NCI-H1048 (cell line): ENCODE measurements around the gene GLIS2.

Source experiments
- DNase-seq: peaks from one replicate; lab custom pipeline; 2025; lab: John Stamatoyannopoulos, UW

The GLIS2 gene

DNA sequence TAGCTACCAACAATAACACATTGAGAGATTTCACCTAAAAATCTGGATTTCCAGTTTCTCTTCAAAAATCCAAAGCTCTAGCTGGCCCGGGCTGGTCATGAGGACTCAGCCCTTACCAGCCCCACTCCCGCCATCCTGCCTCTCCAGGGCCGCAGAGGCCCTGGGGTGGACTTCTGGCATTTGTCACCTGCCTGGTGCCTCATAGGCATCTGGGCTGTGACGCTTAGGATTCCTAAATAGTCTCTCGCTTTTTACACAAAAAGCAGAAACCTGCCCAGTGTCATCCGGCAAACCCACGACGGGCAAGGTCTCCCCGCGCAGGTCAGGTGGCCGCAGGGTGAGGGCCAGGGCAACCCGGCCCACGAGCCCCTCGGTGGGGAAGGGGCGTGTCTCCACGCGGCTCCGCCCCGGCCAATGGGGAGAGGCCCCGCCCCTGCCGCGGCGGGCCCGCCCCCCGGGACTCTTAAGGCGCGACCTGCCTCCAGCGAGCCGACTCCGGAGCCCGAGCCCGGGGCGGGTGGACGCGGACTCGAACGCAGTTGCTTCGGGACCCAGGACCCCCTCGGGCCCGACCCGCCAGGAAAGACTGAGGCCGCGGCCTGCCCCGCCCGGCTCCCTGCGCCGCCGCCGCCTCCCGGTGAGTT, 55.6 kb downstream of the GLIS2 start, which contains the start of gene VASN:
Gene VASN, plus strand, starts transcription at position 492 of the 644 bp plus-strand sequence. CDS start 9,030 bp downstream, outside the sequence.
- no peak for DNase-seq

DNA sequence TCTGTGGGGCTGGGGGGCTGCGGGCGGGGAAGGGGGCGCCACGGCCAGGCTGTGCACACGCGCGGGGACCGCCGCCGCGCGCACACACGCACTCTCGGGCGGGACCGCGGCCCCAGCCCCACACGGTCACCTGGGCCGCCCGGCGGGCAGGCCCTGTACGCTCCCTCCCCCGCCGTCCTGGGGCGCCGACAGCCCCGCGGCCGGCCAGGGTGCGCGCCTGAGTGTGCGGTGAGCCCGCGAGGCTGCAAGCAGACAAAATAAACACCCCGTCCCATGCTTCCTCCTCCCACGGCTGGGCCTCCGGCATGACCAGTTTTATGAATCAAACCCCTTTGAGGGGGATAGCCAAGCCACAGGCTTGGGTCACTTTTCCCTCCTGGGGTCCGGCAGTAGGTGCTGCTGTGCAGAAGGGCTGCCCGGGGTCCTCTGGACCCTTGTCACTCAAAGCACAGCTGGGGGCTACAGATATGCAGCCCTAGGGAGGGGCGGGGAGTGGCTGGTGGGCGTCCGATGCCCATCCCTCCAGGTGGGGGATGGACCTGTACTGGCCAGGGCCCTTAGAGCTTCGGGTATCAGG, 56.2 kb downstream of the GLIS2 start:
- no peak for DNase-seq

DNA sequence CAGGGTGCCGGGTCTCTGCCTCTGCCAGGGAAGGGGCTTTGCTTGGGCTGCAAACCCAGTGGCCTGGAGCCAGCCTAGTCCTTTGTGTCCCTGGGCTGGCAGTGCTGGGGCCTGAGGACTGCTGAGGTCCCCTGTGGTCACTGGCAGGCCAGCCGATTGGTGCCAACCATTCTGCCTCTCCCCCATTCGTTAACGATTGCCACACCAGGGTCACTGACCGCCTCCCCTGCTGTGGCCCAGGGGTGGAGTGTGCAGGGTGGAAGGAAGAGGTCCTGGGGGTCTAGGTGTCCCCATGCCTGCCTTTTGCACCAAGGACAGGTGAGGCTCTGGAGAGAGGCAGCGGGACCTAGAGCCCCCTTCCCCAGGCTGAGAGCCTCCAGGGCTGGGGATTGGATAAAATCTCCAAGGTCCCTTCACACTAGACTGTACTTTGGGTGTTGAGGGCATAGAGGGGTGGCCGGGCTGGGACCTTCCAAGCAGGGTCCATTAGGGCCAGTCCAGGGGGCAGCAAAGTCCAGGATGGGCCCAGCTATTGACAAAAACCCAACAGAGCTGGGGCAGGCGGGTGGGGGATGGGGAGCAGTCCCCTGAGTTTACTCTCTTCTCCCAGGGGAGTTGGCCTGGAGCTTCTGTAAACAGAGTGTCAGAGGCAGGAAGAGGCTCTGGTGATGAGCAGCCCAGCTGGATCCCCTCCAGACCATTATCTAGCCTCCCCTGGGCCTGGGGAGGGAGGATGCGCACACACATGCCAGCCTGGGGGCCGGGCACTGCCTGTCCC, 56.9 kb downstream of the GLIS2 start:
- no peak for DNase-seq

DNA sequence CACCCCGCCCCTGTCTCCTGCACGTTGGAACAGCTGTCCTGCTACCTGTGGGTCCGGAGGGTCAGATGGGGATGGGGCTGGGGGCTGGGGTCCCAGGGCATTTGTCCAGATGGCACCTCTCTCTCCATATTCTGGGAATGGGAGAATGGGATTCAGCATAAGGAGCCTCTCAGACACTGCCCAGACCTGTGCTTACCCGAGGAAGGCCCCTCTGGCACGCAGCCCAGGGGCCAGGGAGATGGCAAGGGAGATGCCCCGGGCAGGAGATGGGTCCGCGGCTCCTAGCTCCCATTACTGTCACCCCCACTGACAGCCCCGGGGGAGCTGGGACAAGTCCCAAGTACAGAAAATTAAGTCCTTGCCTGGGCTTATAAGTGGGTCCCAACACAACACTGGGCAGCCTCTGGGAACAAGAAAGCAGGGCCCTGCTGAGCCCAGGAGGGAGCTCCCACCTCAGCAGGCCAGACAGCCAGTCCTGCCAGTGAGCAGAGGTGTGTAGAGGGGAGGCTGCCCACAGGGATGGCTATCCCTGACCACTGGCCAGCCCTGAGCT, 57.6 kb downstream of the GLIS2 start:
- no peak for DNase-seq

DNA sequence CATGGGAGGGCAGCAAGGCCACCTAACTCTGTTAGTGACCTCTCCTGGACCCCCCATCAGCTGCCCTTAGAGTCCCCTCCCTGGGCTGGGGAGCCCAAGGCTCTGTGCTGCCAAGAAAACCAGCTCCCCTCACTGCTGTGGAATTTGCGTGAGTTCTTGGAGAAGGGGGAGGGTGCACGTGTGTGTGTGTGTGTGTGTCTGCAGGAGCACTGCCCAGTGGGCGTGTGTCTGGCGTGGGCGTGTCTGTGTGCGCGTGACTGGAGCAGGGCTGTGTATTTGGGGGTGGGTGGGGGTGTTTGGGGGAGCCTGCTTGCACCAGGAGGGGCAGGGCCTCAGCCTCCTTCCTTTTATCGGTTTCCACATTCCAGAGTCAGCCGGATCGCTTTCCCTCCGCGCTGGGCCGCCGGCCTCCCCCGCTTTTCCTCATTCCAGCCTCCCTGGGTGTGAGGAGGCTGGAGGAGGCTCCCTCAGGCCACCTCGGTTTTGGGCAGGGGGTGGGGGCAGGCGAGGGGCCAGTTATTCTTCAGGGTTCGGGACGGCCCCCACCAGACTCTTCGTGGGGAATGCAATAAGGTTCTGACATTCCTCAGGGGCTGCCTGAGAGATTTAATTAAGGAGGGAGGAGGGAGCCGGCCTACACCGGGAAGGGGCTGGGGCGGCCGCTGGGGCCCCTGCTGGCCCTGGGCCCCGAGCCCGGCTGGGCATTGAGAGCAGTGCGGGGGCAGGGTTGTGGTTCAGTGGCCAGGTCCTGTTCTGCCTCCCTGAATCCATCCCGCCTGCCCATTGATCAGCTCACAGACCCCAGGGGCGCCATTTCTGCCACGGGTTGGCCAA, 58.3 kb downstream of the GLIS2 start:
- no peak for DNase-seq

DNA sequence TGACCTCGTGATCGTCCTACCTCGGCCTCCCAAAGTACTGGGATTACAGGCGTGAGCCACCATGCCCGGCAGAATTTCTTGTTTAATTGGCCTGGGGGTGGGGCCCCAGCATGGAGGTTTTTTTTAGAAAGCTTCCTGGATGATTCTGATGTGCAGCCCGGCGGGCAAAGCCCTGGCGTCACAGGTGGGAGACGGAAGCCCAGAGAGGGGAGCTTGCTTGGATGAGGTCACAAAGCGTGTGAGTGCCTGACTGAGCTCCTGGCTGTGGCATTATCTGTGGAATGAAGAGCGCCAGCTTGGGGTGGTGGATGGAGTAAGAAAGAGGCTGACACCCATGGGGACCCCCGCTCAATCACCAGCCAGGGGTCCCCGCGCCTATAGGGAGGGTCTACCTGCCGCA, 59.9 kb downstream of the GLIS2 start:
- DNase-seq, result no peak

DNA sequence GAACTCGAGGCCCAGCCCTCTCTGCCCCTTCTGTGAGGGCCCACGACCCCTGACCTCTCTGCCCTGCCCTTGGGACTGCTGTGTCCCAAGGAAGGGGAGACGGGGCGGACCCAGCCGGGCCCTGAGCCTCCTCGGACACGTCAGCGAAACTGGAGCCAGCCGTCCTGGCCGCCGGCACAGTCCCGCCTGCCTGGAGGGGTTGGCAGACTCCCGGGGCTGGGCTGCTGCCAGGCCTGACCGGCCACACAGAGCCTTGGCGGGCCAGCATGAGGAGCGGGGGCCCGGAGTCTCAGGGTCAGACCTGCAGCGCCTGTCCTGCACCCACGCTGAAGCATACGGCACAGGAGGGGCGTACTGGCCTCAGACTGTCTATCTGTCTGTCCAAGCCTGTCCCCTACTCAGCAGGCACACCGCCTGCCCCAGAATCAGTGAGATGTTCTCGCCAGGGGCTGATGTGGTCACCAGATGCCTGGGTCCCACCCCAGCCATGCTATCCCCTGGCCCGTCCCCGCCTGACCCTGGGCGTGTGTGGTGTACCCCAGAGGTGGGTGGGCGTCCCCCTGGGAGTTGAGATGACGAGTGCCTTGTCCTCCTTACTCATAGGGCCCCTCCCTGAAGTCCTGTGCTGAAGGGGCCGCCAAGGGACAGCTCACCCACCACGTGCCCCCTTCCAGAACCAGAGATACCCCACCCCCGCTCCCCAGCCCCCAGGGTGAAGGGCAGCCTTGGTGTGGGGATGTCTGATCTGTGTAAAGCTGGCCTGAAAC, 60.4 kb downstream of the GLIS2 start:
- DNase-seq, result no peak

DNA sequence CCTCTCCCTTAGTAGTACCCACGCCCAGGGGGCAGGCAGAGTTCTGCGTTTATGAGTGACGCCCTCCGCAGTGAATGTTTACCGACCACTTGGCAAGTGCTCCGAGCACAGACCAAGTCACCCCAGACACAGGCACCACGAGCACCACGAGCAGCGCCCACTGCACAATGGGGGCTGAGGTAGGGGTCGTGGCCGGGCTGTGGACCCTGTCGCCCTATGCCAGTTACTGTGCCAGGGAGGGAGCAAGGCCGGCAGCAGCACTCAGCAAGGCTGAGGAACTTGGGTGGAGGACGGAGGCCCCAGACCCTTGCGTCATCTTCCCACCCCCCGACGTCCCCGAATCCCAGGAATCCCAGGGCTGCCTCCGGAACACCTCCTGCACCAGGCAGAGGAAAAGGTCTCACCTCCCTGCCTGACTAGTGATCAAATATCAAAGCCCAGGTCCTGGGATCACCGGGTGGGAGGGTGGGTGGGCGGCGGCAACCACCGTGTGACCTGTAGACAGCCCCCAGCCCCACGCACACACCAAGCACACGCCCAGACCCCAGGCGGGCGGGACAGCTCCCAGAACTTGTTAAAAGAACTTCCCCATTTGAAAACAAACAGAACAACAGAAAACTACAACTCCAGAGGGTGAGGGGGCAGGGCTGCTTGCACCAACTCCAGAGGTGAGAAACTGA, 61.2 kb downstream of the GLIS2 start:
- no peak for DNase-seq

DNA sequence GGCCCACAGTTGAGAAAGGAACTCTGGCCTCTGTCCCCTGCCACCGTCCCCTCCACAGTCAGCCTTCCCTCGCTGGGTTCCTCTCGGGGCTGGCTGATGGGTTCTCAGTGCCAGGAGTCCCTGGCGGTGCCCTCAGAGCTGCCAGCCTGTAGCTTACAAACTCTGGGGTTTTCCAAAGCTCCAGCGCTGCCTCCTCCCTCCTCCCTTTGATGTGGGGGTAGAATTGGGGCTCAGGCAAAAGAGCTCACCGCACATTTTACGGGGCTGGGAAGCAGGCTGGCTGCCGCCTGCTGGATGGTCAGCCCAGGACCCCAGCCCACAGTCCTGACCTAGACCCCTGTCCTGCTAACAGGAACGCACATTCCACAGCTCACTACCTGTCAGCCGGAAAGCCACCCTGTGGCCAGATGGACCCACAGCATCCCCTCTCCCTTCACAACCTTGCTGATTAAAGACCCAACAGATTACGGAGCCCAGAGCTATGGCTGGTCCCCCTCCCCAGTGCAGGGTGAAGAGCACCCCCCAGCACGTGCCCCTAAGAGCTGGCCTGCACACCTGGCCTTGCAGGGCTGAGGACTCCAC, 61.8 kb downstream of the GLIS2 start:
- no peak for DNase-seq

DNA sequence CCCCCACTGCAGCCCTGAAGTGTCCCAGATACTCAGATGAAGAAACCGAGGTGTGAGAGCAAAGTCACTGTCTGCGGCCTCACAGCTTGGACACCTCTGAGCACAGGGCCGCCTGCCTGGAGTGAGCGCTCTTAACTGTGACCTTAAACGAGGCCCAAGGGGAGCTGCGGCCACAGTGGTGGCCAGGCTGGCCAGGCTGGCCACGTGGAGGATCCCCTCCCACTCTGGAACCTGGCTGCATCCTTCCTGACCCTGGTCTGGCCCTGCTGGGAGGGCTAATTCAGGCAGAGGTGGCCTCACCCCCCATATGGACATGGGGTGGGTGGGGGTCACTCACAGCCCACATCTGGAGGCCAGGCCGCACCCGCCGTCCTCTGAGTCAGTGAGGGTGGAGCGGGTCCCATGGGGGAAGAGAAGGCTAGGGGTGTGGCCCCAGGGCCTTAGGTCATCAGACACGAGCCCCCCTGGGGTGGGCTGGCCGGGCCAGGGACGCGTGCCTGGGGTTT, 62.3 kb downstream of the GLIS2 start:
- DNase-seq, result no peak

DNA sequence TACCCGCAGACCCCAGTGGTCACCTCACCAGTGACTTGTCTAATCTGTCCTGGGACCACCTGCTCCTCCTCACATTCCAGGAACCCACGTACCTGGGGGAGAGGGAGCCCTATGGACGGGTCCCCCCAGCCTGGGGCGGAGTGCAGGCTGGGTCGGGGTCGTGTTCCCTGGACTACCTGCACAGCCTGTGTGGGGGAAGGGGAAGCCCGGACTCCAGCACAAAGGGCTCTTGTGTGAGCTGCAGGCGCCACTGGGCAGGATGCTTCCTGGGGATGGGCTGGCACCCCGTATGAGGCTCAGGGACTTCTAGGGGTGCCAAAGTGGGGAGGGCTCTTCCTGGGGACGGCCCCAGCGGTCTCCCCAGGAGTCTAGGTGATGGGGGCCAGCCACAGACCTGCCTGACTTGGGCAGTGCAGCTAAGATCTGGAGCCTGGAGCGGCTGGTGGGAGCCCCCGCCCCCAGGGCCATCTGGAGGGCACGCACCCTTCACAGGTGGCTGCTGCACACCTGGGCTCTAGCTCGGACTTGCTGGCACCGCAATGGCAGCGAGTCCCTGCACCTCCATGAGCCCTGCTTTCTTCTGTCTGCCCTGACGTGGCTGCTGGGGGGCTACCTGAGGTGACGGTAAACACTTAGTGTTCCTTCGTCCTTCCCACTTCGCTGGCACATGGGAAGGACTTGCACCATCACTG, 63.3 kb downstream of the GLIS2 start:
- no peak for DNase-seq

DNA sequence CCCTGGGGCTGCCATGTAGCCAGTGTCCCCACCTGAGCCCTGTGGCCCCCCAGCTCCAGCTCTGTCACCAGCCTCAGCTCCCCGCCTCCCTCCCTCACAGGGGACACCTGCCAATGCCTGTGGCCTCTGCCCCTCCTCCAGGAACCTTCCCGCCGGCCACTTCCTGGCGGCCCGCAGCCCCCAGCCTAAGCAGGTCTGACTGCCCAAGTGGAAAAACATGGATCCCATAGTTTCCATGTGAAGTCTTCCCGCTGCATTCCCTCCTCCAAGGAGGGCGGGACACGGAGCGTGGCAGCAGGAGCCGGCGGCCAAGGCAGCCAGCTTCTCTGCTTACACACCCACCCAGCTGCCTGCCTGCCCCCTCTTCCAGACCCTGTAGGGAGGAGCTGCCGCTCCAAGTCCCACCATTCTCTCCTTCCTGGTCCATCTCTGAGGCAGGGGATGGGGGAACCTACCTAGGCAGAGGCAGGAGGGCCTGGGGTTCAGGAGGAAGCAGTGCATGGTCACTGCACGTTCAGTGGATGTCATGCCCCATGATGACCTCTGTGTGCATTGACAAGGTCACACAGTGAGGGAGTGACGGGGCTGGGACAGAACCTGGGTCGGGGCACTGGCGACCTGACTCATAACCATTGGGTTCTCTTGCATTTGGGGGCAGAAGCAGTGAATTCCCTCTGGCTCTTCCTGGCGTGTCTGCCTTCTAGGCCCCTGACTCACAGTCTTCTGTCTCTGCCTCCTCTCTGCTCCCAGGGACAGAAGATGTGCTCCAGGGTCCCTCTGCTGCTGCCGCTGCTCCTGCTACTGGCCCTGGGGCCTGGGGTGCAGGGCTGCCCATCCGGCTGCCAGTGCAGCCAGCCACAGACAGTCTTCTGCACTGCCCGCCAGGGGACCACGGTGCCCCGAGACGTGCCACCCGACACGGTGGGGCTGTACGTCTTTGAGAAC, 64.5 kb downstream of the GLIS2 start:
- DNase-seq, result no peak

DNA sequence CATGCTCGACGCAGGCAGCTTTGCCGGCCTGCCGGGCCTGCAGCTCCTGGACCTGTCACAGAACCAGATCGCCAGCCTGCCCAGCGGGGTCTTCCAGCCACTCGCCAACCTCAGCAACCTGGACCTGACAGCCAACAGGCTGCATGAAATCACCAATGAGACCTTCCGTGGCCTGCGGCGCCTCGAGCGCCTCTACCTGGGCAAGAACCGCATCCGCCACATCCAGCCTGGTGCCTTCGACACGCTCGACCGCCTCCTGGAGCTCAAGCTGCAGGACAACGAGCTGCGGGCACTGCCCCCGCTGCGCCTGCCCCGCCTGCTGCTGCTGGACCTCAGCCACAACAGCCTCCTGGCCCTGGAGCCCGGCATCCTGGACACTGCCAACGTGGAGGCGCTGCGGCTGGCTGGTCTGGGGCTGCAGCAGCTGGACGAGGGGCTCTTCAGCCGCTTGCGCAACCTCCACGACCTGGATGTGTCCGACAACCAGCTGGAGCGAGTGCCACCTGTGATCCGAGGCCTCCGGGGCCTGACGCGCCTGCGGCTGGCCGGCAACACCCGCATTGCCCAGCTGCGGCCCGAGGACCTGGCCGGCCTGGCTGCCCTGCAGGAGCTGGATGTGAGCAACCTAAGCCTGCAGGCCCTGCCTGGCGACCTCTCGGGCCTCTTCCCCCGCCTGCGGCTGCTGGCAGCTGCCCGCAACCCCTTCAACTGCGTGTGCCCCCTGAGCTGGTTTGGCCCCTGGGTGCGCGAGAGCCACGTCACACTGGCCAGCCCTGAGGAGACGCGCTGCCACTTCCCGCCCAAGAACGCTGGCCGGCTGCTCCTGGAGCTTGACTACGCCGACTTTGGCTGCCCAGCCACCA, 65.4 kb downstream of the GLIS2 start:
- DNase-seq, result no peak

DNA sequence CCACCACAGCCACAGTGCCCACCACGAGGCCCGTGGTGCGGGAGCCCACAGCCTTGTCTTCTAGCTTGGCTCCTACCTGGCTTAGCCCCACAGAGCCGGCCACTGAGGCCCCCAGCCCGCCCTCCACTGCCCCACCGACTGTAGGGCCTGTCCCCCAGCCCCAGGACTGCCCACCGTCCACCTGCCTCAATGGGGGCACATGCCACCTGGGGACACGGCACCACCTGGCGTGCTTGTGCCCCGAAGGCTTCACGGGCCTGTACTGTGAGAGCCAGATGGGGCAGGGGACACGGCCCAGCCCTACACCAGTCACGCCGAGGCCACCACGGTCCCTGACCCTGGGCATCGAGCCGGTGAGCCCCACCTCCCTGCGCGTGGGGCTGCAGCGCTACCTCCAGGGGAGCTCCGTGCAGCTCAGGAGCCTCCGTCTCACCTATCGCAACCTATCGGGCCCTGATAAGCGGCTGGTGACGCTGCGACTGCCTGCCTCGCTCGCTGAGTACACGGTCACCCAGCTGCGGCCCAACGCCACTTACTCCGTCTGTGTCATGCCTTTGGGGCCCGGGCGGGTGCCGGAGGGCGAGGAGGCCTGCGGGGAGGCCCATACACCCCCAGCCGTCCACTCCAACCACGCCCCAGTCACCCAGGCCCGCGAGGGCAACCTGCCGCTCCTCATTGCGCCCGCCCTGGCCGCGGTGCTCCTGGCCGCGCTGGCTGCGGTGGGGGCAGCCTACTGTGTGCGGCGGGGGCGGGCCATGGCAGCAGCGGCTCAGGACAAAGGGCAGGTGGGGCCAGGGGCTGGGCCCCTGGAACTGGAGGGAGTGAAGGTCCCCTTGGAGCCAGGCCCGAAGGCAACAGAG, 66.3 kb downstream of the GLIS2 start:
- DNase-seq, result no peak

DNA sequence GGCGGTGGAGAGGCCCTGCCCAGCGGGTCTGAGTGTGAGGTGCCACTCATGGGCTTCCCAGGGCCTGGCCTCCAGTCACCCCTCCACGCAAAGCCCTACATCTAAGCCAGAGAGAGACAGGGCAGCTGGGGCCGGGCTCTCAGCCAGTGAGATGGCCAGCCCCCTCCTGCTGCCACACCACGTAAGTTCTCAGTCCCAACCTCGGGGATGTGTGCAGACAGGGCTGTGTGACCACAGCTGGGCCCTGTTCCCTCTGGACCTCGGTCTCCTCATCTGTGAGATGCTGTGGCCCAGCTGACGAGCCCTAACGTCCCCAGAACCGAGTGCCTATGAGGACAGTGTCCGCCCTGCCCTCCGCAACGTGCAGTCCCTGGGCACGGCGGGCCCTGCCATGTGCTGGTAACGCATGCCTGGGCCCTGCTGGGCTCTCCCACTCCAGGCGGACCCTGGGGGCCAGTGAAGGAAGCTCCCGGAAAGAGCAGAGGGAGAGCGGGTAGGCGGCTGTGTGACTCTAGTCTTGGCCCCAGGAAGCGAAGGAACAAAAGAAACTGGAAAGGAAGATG, 67.0 kb downstream of the GLIS2 start:
- DNase-seq, result no peak
